Epithelial cell of prostate (primary cell): ENCODE measurements around the gene GPC5.

Source experiments
- DNase-seq: peaks from one replicate; pipeline ENCODE4 v3.0.0-alpha.2; 2011; ENCODE audit warnings: low read depth, low spot score
- H3K27ac ChIP-seq: fragments of 450-650 bp; 2 replicates; pipeline ENCODE4 v1.5.1; 2017; ENCODE audit warnings: mild to moderate bottlenecking

The GPC5 gene

GRCh38 chr13:91904597-91904996 is 506.2 kb downstream of the GPC5 start:
- no peak for DNase-seq
- no peak overlapping the region for H3K27ac ChIP-seq

DNA sequence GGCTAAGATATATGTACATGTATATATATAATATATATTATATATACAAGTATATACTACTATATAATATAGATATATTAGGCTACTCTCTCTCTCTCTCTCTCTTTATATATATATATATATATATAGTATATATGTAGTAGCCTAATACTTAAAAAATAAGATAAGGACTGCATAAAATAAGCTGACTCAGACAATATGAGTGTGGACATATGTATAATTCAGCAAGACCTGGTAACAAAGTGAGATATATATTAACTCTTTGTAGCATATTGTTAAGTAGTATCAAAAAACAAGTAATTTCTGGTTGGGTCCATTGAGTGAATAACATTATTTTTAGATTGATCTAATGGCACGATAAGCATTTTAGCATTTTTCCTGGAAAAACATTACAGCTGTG is 509.0 kb downstream of the GPC5 start:
- no peak overlapping the region for H3K27ac ChIP-seq
- DNase-seq = no peak

DNA sequence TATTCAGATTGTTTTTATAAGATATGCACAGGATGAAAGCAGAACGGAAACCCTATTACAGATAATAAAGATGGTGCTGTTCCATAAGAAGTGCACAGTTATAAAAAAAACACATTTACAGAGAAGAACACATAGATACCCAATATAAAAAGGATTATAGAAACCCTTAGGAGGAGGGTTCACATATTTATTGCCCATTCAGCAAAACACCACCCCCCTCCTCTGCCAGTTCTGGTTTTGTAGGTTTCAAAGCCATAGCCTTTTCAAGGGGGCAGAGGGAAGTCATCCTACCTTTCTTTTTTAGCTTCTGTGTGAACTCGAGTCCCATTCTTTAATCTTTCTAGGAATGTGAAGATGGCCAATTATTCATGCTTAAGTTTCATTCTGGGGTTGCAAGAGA is 511.2 kb downstream of the GPC5 start:
- no peak overlapping the region for H3K27ac ChIP-seq
- no peak for DNase-seq

GRCh38 chr13:91922969-91923592 is 524.7 kb downstream of the GPC5 start:
- DNase-seq = no peak
- H3K27ac ChIP-seq = no peak overlapping the region

- DNase-seq = no peak
- no peak overlapping the region for H3K27ac ChIP-seq
Measured at GRCh38 chr13:91930687-91931086, 532.3 kb downstream of the GPC5 start.

- no peak overlapping the region for H3K27ac ChIP-seq
- DNase-seq = no peak
Measured at GRCh38 chr13:91934354-91934753, 535.9 kb downstream of the GPC5 start.

- DNase-seq = no peak
Measured at GRCh38 chr13:91946498-91947070, 548.2 kb downstream of the GPC5 start.

GRCh38 chr13:91948736-91949135 is 550.3 kb downstream of the GPC5 start:
- H3K27ac ChIP-seq = no peak overlapping the region
- no peak for DNase-seq

More at GRCh38 chr13:91946498-91947070, 548.2 kb downstream of the GPC5 start:
- no peak overlapping the region for H3K27ac ChIP-seq

DNA sequence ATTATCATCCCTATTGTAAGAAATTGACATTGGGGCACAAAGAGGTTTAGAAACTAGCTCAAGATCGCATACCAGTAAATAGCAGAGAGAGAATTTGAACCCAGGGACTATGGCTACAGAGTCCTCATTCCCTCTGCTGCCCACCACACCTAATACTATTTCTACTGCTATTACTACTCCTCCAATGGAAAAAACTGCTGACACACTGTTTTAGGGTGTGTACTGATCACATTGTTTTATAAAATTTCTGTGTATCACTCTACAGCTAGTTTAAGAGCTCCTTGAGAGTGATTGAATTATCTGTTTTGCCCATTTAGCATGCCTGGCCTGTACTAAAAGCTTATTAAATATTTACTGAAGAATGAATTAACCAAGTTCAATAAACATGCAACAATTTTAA is 552.4 kb downstream of the GPC5 start:
- no peak for DNase-seq
- H3K27ac ChIP-seq = no peak overlapping the region

DNA sequence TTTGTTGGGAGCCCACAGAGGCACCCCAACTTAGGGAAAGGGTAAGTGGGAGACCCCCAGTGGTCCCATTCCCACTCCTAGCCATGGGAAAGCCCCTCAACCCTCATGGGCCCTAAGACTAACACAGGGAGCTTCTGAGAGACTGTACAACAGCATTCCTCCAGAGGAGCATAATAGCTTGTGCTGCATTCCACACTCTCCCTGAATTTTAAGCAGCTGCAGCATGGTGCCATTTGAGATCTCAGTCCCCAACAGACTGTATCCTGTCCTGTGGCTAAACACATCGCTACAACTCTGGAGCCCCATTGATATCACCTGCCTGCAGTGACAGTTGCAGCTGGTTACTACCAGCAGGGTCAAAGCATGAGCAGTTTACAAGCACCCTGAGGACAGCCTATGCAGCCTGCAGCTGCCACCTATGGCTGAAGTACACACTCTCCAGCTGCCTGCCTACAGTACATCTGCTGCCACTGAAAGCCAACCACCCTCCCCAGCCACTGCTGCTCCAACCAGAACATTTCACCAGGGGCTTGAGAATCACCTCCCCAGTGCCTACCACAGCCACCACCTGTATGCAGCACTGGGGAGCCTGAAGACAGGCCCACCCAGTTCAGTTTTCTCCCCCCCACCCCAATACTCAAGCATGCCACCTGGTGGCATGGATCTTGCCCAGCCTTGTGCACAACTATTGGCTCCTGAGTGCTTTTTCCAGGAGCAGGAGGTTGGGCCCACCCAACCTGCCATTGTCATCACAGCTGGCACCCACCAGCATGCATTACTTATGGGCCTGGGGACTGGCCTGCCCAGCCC is 557.3 kb downstream of the GPC5 start:
- no peak overlapping the region for H3K27ac ChIP-seq
- no peak for DNase-seq

DNA sequence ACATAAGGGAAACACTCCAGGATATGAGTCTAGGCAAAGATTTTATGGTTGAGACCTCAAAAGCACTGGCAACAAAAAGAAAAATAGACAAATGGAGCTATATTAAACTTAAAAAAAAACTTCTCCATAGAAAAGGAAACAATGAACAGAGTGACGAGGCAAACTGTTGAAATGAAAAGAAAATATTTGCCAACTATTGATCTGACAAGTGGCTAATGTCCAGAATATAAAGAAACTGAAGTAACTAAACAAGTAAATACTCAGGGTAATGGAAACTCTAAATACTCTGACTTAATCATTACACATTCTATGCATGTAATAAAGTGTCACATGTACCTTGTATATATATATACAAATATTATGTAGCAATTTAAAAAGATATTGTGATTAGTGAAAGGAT is 562.5 kb downstream of the GPC5 start:
- DNase-seq = no peak
- no peak overlapping the region for H3K27ac ChIP-seq

DNA sequence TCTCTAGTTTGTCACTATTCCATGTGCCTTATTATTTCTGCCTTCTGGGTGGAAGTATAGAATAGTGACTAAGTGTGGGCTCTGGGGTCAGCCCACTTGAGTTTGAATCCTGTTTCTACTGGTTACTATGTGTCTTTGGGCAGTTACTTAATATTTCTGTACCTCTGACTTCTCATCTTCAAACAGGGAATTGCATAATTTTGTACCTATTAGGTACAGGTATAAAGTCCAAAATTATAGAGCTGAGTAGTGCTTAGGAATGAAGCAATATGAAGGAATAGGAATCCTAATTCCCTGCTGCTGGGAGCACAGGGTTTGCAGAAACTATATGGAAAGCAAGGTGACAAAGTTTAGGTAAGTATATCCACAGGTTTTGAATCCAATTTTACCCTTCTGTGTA is 564.5 kb downstream of the GPC5 start:
- no peak overlapping the region for H3K27ac ChIP-seq
- no peak for DNase-seq

DNA sequence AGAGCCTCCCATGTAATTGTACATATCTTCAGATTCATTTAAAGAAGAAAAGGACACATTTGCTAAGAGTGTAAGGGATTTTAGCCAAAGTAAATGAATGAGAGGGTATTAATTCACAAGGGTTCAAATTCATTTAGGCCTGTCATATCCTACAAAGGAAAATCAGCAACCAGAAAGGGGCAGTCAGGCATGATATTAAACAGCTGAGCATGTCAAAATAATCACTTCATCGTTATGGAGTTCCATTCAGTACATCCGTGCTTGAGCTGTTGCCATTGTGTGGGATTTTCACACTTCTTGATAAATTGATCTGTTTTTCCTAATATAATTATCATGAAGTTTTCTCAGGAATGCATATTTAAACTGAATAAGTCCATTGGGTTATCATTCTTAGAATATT is 567.1 kb downstream of the GPC5 start:
- no peak for DNase-seq
- no peak overlapping the region for H3K27ac ChIP-seq

DNA sequence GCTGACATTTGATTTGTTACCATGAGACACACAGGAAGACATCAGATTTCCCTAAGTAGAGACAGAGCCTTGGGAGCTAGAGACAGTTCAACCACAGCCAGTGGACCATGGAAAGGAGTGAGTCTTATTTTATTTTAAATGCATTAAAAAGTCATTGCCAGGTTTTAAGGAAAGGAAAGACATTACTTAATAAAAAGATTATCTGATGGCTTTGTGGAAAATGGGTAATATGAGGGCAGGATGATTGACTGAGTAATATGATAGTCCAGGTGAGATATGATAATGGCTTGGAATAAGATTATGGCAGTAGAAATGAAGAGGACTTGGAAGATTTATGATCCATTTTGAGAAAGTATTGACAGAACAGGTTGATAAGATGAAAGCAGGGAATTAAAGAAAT is 580.1 kb downstream of the GPC5 start:
- DNase-seq = no peak
- H3K27ac ChIP-seq = no peak overlapping the region

GRCh38 chr13:91986761-91987483 is 588.5 kb downstream of the GPC5 start:
- H3K27ac ChIP-seq = no peak overlapping the region
- no peak for DNase-seq

DNA sequence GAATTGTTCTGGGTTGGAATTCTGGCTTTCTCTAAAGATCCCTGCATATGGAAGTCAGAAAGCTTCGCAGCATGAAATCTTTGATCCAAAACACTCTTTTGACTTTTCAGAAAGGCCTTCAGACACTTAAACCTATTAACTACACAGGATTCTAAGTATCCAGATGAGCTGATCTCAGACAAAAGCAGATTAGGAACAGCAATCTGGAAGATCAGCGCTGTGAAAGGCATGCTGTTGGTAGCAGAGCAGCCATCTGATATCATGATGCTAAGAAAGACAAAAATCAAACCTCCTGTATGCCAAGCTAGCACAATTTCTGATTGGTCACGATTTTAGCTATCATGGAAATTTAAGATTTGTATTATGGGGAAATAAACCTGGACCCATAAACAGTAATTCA is 589.9 kb downstream of the GPC5 start:
- no peak for DNase-seq
- H3K27ac ChIP-seq = no peak overlapping the region

- H3K27ac ChIP-seq = no peak overlapping the region
- no peak for DNase-seq
Measured at GRCh38 chr13:92012787-92013186, 614.4 kb downstream of the GPC5 start.

- no peak overlapping the region for H3K27ac ChIP-seq
- DNase-seq = no peak
Measured at GRCh38 chr13:92017737-92018136, 619.3 kb downstream of the GPC5 start.

DNA sequence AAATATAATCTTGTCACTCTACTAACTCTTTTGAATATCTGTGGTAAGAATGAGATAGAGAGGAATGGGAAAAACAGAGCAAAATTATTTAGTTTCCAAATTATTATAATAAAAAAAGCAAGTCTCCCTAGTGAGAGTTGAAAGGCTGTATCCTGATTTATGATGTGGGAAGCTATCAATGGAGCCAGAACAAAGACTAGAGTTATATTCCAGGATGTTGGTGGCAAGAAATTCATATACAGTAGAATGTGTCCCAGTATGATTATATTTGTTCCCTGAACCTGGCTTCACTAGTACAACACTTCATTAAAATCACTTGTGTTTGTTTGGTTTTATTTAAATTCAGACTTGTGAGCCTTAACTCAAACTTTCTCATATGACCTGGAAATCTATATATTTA is 630.3 kb downstream of the GPC5 start:
- H3K27ac ChIP-seq = no peak overlapping the region
- DNase-seq = no peak

DNA sequence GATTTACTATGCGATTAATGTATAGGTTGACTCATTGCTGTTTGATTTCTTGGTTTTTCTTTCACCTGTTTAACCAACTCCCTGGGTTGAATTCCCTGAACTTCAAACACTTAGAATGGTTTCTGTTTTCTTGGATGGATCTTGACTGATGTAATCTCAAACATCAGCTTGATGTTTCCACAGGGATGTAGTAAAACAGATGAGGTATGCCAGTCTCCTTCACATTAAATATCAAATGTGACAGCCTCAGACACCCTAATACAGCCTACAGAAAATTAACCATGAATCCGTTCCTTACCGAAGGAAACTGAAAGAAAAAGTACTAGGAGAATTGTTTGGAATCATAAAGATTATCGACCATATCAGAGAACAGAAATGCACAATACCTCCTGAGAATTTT is 631.2 kb downstream of the GPC5 start:
- H3K27ac ChIP-seq = no peak overlapping the region
- no peak for DNase-seq

DNA sequence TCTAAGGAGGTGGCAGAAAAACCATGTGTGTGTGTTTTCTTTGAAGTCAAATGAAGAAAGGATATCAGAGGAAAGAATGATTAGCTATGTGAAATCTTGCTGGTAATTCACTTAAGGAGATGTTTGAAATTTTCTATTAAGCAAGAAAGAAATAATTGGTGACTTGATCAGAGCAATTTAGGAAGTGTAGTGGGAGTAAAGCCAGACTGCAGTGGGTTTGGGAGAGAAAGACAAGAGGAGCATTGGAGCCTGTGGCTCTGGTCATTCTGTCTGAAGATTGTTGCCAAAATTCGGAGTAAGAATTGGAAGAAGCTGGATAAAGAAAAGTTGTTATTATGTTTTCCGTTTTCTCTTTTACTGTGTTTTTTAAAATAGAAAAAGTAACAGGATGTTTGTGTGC is 640.5 kb downstream of the GPC5 start:
- H3K27ac ChIP-seq = no peak overlapping the region
- DNase-seq = no peak
